ENCODE data around the gene ADAM12. TPM values are rescaled to one million over a fixed set of nuclear protein-coding genes. Genes with fewer than 3 reads are reported as not detected.
"Not testable (repeated sequence)": the region's sequence is repeated elsewhere in the genome, so short reads cannot be mapped to it uniquely, and the experiment has no call there.

ADAM12 gene
- total RNA-seq, 1 experiment from 2014 or later: 76.1 TPM

- DNase-seq (ENCODE audit: low read depth): no peak
Measured at GRCh38 chr10:126057494-126057893, 330.8 kb downstream of the ADAM12 start.

GRCh38 chr10:126054191-126054590 is 334.1 kb downstream of the ADAM12 start:
- no peak for DNase-seq (ENCODE audit: low read depth)

- DNase-seq (ENCODE audit: low read depth): no peak
Measured at GRCh38 chr10:126052171-126052570, 336.1 kb downstream of the ADAM12 start.

- DNase-seq (ENCODE audit: low read depth): peak; percentile 39
Measured at GRCh38 chr10:126049759-126050700, 338.2 kb downstream of the ADAM12 start.

- DNase-seq (ENCODE audit: low read depth): not testable (repeated sequence)
Measured at GRCh38 chr10:126047749-126048148, 340.5 kb downstream of the ADAM12 start.

- DNase-seq (ENCODE audit: low read depth): no peak
Measured at GRCh38 chr10:126046831-126047230, 341.4 kb downstream of the ADAM12 start.

GRCh38 chr10:126045861-126046260 is 342.4 kb downstream of the ADAM12 start:
- no peak for DNase-seq (ENCODE audit: low read depth)

GRCh38 chr10:126043389-126043788 is 344.9 kb downstream of the ADAM12 start:
- DNase-seq (ENCODE audit: low read depth): no peak

- no peak for DNase-seq (ENCODE audit: low read depth)
Measured at GRCh38 chr10:126042906-126043305, 345.4 kb downstream of the ADAM12 start.

GRCh38 chr10:126042354-126042753 is 345.9 kb downstream of the ADAM12 start:
- DNase-seq (ENCODE audit: low read depth): no peak

GRCh38 chr10:126041804-126042231 is 346.5 kb downstream of the ADAM12 start:
- DNase-seq (ENCODE audit: low read depth): peak; percentile 72

GRCh38 chr10:126041117-126041516 is 347.2 kb downstream of the ADAM12 start:
- no peak for DNase-seq (ENCODE audit: low read depth)

GRCh38 chr10:126037946-126038345 is 350.3 kb downstream of the ADAM12 start:
- no peak for DNase-seq (ENCODE audit: low read depth)

GRCh38 chr10:126036515-126036914 is 351.8 kb downstream of the ADAM12 start:
- no peak for DNase-seq (ENCODE audit: low read depth)

- DNase-seq (ENCODE audit: low read depth): no peak
Measured at GRCh38 chr10:126034586-126034985, 353.7 kb downstream of the ADAM12 start.

GRCh38 chr10:126029999-126030398 is 358.3 kb downstream of the ADAM12 start:
- DNase-seq (ENCODE audit: low read depth): no peak

GRCh38 chr10:126027692-126028091 is 360.6 kb downstream of the ADAM12 start:
- DNase-seq (ENCODE audit: low read depth): no peak

GRCh38 chr10:126022841-126023240 is 365.4 kb downstream of the ADAM12 start:
- DNase-seq (ENCODE audit: low read depth): no peak

- DNase-seq (ENCODE audit: low read depth): no peak
Measured at GRCh38 chr10:126021833-126022500, 366.3 kb downstream of the ADAM12 start.

GRCh38 chr10:126017961-126018560 is 370.2 kb downstream of the ADAM12 start:
- DNase-seq (ENCODE audit: low read depth): peak; percentile 86

- no peak for DNase-seq (ENCODE audit: low read depth)
Measured at GRCh38 chr10:126016882-126017281, 371.4 kb downstream of the ADAM12 start.

- DNase-seq (ENCODE audit: low read depth): no peak
Measured at GRCh38 chr10:126016156-126016805, 372.0 kb downstream of the ADAM12 start.

Measured in M059J (cell line).